HepG2 (cell line): ENCODE data around the gene ZFP14. TPM values are rescaled to one million over a fixed set of nuclear protein-coding genes. Genes with fewer than 3 reads are reported as not detected.

Experiments used
- ARNT2 ChIP-seq: sonication (generic); formaldehyde crosslinking; IDR thresholded peaks from 2 replicates; pipeline ENCODE4 v1.8.0; 2022; ENCODE audit warnings: mild to moderate bottlenecking, low read depth, missing genetic modification reagents, moderate library complexity
- CCAR2 ChIP-seq: fragments of 200-400 bp; formaldehyde crosslinking; optimal IDR thresholded peaks from 2 replicates; pipeline ENCODE3; 2018; ENCODE audit warnings: low read depth, mild to moderate bottlenecking, low read length, moderate library complexity
- FOXO1 ChIP-seq: sonication (generic); formaldehyde crosslinking; IDR thresholded peaks from 2 replicates; pipeline ENCODE4 v1.4.0; 2020; ENCODE audit warnings: missing genetic modification reagents
- FOXP1 ChIP-seq, 2 experiments: fragments of 450-650 bp in 1 of 2; IDR thresholded peaks; 2 replicates each; pipeline ENCODE4 v1.6.1; 2017 to 2018; ENCODE audit warnings: antibody characterized with exemption in 1 of 2
- MAF1 ChIP-seq: sonication (generic); formaldehyde crosslinking; IDR thresholded peaks from 2 replicates; pipeline ENCODE4 v1.5.0; 2020; ENCODE audit warnings: missing genetic modification reagents, borderline replicate concordance
- RXRB ChIP-seq: IDR thresholded peaks from 2 replicates; pipeline ENCODE4 v1.6.1; 2016; ENCODE audit warnings: borderline replicate concordance, missing genetic modification reagents, missing compliant biosample characterization
- SOX13 ChIP-seq, 3 experiments: fragments of 450-650 bp in 1 of 3; sonication (generic) in 1 of 3; formaldehyde crosslinking in 1 of 3; IDR thresholded peaks in 2 of 3; conservative IDR thresholded peaks in 1 of 3; 2 replicates each; pipeline versions ENCODE4 v1.5.0 to v1.6.1; 2016 to 2020; ENCODE audit warnings: antibody characterized with exemption in 1 of 3, mild to moderate bottlenecking in 1 of 3, missing compliant biosample characterization in 1 of 3, missing genetic modification reagents in 1 of 3, moderate library complexity in 1 of 3
- TARDBP ChIP-seq: sonication (generic); formaldehyde crosslinking; IDR thresholded peaks from 2 replicates; pipeline ENCODE4 v1.8.0; 2022; ENCODE audit warnings: mild to moderate bottlenecking, missing genetic modification reagents
- TOE1 ChIP-seq: sonication (generic); formaldehyde crosslinking; IDR thresholded peaks from 2 replicates; pipeline ENCODE4 v1.4.0; 2020; ENCODE audit warnings: mild to moderate bottlenecking, missing genetic modification reagents
- ZMYM3 ChIP-seq: sonication (generic); formaldehyde crosslinking; IDR thresholded peaks from 2 replicates; pipeline ENCODE4 v1.5.1; 2020; ENCODE audit warnings: mild to moderate bottlenecking, missing genetic modification reagents
- ZNF34 ChIP-seq: sonication (generic); formaldehyde crosslinking; IDR thresholded peaks from 2 replicates; pipeline ENCODE4 v1.4.0; 2020; ENCODE audit warnings: mild to moderate bottlenecking, missing genetic modification reagents, borderline replicate concordance
- ZNF430 ChIP-seq: sonication (generic); formaldehyde crosslinking; IDR thresholded peaks from 2 replicates; pipeline ENCODE4 v1.9.0; 2021; ENCODE audit warnings: mild to moderate bottlenecking, missing genetic modification reagents
- ZNF496 ChIP-seq: sonication (generic); formaldehyde crosslinking; IDR thresholded peaks from 2 replicates; pipeline ENCODE4 v1.8.1; 2023; ENCODE audit warnings: mild to moderate bottlenecking, moderate library complexity, missing genetic modification reagents; ENCODE audit not compliant: insufficient replicate concordance
- ZNF549 ChIP-seq: sonication (generic); formaldehyde crosslinking; IDR thresholded peaks from 2 replicates; pipeline ENCODE4 v1.5.0; 2020; ENCODE audit warnings: missing genetic modification reagents
- ZNF572 ChIP-seq: sonication (generic); formaldehyde crosslinking; IDR thresholded peaks from 2 replicates; pipeline ENCODE4 v1.5.1; 2020; ENCODE audit warnings: mild to moderate bottlenecking, missing genetic modification reagents
- ZNF589 ChIP-seq: sonication (generic); formaldehyde crosslinking; conservative IDR thresholded peaks from 2 replicates; pipeline ENCODE4 v1.8.0; 2022; ENCODE audit warnings: mild to moderate bottlenecking, moderate library complexity, missing genetic modification reagents
- ZNF780A ChIP-seq: sonication (generic); formaldehyde crosslinking; IDR thresholded peaks from 2 replicates; pipeline ENCODE4 v1.8.0; 2022; ENCODE audit warnings: mild to moderate bottlenecking, missing genetic modification reagents, moderate library complexity
- ZNF792 ChIP-seq: IDR thresholded peaks from 2 replicates; pipeline ENCODE4 v1.6.1; 2016
- polyA plus RNA-seq, 8 experiments: library from polyadenylated mRNA; depleted of rRNA in 3 of 8; stranded (reverse) in 7 of 8; unstranded in 1 of 8; fragments of >200 nt; fragmentation: Illumina TruSeq in 4 of 8; extraction: Trizol in 4 of 8; gene quantifications; 2 replicates each; pipeline versions ENCODE4 v1.2.1 to v1.2.3, GENCODE V29; 2011 to 2016; ENCODE audit warnings: low read depth in 4 of 8, missing spikeins in 1 of 8, mixed read lengths in 1 of 8; ENCODE audit not compliant: insufficient read depth in 1 of 8
- total RNA-seq, 5 experiments: library from RNA; depleted of rRNA; stranded (reverse); fragments of >200 nt; fragmentation: Illumina TruSeq; extraction: Trizol; gene quantifications; 2 replicates each; pipeline ENCODE4 v1.2.3, GENCODE V29; 2016; ENCODE audit warnings: low read depth in 1 of 5
- TF ChIP-seq, protein P1 (sequence below): sonication (generic); formaldehyde crosslinking; IDR thresholded peaks from 2 replicates; pipeline ENCODE4 v1.4.0; 2020; ENCODE audit warnings: missing genetic modification reagents
- TF ChIP-seq, protein P2 (sequence below): IDR thresholded peaks from 2 replicates; pipeline ENCODE4 v1.6.1; 2016; ENCODE audit warnings: low read depth, control low read depth
- TF ChIP-seq, protein P3 (sequence below): sonication (generic); formaldehyde crosslinking; IDR thresholded peaks from 2 replicates; pipeline ENCODE4 v1.4.0; 2020; ENCODE audit warnings: mild to moderate bottlenecking, missing genetic modification reagents, borderline replicate concordance

Gene ZFP14
- total and polyA plus RNA-seq, 2 of the 13 experiments (the other 11 are each of a cell fraction or from before 2014, with no cell fraction given), result 2.0 to 5.0 TPM

DNA sequence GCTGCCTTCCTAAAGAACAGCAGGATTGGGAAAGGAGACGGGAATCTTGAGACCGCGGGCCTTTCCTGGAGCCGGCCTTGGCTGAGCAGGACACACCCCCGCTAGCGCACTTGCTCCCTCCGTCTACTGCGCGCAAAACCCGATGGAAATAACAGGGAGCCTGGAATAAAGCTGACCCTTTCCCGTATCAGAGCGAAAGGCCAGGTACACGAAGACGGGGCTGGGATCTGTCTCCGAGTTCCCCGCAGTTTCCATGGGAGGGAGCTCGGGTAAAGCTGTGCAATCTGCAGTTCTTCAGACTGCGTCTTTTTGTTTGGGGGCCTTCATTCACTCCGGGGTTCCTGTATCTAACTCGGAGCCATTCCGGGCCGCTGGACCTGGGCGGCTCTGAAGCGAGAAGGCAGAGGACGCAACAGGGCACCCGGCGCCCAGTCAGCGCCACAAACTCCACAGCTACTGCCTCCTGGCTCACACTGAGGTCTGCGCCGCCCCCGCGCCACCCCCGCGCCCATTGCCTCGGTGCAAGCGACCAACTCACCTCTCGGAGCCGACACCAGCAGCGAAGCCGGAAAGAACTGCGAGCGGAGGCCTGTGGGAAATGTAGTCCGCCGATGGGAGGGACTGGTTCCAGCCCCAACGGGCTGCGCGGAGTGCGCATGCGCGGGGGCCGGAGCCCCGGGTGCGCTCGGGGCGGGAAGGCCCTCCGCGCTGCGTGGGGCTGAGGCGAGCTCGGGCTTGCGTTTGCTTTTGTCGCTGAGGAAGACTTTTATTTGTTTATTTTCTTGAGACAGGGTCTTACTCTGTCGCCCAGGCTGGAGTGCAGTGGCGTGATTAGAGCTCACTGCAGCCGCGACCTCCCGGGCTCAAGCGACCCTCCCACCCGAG is at the start of gene ZFP14 (continued):
- no peak for TF ChIP-seq ZNF34 (CRISPR knock-in tag)
- TF ChIP-seq CCAR2, result no peak
- TF ChIP-seq ZNF589 (CRISPR knock-in tag), result no peak
- TF ChIP-seq ZNF792, result peak; percentile 88; the same call in 1 of the 2 replicates
- no peak for TF ChIP-seq ZNF572 (CRISPR knock-in tag)
- 0 out of 2 replicates have a peak, but pooled peaks have one; percentile 3 for TF ChIP-seq ZMYM3
- peak; percentile 75 for TF ChIP-seq ZNF430 (CRISPR knock-in tag)
- TF ChIP-seq ZNF780A (CRISPR knock-in tag), result no peak
- TF ChIP-seq ZNF496 (CRISPR knock-in tag), result no peak
- peak; percentile 49; the same call in 1 of the 2 replicates for TF ChIP-seq MAF1
- TF ChIP-seq, protein P1, sequence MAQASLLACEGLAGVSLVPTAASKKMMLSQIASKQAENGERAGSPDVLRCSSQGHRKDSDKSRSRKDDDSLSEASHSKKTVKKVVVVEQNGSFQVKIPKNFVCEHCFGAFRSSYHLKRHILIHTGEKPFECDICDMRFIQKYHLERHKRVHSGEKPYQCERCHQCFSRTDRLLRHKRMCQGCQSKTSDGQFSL, result 0 out of 2 replicates have a peak, but pooled peaks have one; percentile 49
- no peak for TF ChIP-seq ZNF549 (CRISPR knock-in tag)
- peak; percentile 41; the same call in 1 of the 2 replicates for TF ChIP-seq RXRB (CRISPR knock-in tag)
- no peak for TF ChIP-seq SOX13 (IDR thresholded peaks at IDR 0.05)
- peak in 1 of 2 experiments; percentile 26; a peak in 1 of 4 replicates for TF ChIP-seq SOX13 (CRISPR knock-in tag; conservative IDR thresholded peaks at IDR 0.05 in 1 of 2, IDR thresholded peaks at IDR 0.05 in 1 of 2)
- TF ChIP-seq, protein P2, sequence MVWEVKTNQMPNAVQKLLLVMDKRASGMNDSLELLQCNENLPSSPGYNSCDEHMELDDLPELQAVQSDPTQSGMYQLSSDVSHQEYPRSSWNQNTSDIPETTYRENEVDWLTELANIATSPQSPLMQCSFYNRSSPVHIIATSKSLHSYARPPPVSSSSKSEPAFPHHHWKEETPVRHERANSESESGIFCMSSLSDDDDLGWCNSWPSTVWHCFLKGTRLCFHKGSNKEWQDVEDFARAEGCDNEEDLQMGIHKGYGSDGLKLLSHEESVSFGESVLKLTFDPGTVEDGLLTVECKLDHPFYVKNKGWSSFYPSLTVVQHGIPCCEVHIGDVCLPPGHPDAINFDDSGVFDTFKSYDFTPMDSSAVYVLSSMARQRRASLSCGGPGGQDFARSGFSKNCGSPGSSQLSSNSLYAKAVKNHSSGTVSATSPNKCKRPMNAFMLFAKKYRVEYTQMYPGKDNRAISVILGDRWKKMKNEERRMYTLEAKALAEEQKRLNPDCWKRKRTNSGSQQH (CRISPR knock-in tag), result no peak; the same call in 1 of the 2 replicates
- TF ChIP-seq TOE1 (CRISPR knock-in tag), result no peak
- TF ChIP-seq, protein P3, sequence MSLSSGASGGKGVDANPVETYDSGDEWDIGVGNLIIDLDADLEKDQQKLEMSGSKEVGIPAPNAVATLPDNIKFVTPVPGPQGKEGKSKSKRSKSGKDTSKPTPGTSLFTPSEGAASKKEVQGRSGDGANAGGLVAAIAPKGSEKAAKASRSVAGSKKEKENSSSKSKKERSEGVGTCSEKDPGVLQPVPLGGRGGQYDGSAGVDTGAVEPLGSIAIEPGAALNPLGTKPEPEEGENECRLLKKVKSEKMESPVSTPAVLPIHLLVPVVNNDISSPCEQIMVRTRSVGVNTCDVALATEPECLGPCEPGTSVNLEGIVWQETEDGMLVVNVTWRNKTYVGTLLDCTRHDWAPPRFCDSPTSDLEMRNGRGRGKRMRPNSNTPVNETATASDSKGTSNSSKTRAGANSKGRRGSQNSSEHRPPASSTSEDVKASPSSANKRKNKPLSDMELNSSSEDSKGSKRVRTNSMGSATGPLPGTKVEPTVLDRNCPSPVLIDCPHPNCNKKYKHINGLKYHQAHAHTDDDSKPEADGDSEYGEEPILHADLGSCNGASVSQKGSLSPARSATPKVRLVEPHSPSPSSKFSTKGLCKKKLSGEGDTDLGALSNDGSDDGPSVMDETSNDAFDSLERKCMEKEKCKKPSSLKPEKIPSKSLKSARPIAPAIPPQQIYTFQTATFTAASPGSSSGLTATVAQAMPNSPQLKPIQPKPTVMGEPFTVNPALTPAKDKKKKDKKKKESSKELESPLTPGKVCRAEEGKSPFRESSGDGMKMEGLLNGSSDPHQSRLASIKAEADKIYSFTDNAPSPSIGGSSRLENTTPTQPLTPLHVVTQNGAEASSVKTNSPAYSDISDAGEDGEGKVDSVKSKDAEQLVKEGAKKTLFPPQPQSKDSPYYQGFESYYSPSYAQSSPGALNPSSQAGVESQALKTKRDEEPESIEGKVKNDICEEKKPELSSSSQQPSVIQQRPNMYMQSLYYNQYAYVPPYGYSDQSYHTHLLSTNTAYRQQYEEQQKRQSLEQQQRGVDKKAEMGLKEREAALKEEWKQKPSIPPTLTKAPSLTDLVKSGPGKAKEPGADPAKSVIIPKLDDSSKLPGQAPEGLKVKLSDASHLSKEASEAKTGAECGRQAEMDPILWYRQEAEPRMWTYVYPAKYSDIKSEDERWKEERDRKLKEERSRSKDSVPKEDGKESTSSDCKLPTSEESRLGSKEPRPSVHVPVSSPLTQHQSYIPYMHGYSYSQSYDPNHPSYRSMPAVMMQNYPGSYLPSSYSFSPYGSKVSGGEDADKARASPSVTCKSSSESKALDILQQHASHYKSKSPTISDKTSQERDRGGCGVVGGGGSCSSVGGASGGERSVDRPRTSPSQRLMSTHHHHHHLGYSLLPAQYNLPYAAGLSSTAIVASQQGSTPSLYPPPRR (CRISPR knock-in tag), result no peak
- TF ChIP-seq FOXP1 (IDR thresholded peaks at IDR 0.05), result no peak
- no peak for TF ChIP-seq FOXP1 (CRISPR knock-in tag; IDR thresholded peaks at IDR 0.05)
- no peak for TF ChIP-seq ARNT2 (CRISPR knock-in tag)
- peak; percentile 73; the same call in 1 of the 2 replicates for TF ChIP-seq TARDBP (CRISPR knock-in tag)
- TF ChIP-seq FOXO1 (CRISPR knock-in tag), result no peak
